Neural cell (in vitro differentiated cells): ENCODE data around the gene ST6GALNAC3.

Experiments
- EZH2 ChIP-seq: fragments of 200-600, 300-800 bp; shearing (Covaris generic), sonication (generic); IDR thresholded peaks from 2 replicates; pipeline ENCODE4 v1.6.1; 2014; ENCODE audit warnings: antibody characterized with exemption, low read length, borderline replicate concordance, mild to moderate bottlenecking; ENCODE audit not compliant: insufficient read depth, poor library complexity, severe bottlenecking
- POLR2AphosphoS5 ChIP-seq: IDR thresholded peaks from 2 replicates; pipeline ENCODE4 v1.6.1; 2012
- TAF1 ChIP-seq: IDR thresholded peaks from 2 replicates; pipeline ENCODE4 v1.6.1; 2012; ENCODE audit warnings: low read depth
- TF ChIP-seq, protein P1 (sequence below): fragments of 450-650 bp; IDR thresholded peaks from 2 replicates; pipeline ENCODE4 v1.5.1; 2014; ENCODE audit warnings: antibody characterized with exemption, mild to moderate bottlenecking, moderate library complexity; ENCODE audit not compliant: poor library complexity, severe bottlenecking

DNA sequence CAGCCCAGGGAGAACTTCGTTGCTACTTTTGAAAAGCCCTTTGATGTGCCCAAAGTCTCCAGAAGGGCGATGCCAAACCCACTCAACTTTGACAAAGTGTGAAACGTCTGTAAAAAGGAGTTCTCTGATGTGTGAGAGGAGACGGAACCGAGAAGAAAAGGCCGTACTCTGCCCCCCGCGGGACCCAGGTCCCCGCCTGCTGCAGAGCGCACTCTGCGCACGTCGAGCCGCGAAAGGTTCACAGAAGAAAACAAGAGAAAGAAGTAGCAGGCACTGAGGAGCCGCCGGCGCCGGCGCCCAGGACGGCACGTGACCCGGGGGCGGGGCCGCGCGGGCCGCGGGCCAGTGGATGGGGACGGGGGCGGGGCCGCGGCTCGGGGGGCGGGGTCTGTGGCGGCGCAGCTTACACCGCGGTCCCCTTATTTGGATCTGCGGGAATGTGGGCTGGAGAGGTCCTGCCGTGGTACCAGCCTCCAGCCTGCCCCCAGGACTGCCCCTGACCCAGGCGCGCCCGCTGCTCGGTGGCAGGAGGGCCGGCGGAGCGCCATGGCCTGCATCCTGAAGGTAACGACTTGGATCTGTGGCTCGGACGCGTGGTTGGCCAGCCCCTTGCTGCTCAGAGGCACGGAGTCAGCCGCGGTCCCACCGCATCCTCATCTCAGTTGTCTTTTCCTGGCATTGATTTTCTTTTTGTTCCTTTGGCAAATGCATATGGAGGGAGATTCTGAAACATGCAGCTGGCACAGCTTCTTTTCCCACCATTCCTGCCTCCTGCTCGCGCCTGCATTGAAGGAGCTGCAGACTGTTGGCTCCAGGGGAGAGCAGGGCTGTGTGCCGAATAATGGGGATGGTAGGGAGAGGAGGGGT lies at the start of gene ST6GALNAC3:
- TF ChIP-seq, protein P1, sequence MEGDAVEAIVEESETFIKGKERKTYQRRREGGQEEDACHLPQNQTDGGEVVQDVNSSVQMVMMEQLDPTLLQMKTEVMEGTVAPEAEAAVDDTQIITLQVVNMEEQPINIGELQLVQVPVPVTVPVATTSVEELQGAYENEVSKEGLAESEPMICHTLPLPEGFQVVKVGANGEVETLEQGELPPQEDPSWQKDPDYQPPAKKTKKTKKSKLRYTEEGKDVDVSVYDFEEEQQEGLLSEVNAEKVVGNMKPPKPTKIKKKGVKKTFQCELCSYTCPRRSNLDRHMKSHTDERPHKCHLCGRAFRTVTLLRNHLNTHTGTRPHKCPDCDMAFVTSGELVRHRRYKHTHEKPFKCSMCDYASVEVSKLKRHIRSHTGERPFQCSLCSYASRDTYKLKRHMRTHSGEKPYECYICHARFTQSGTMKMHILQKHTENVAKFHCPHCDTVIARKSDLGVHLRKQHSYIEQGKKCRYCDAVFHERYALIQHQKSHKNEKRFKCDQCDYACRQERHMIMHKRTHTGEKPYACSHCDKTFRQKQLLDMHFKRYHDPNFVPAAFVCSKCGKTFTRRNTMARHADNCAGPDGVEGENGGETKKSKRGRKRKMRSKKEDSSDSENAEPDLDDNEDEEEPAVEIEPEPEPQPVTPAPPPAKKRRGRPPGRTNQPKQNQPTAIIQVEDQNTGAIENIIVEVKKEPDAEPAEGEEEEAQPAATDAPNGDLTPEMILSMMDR, result peak; percentile 17
- TF ChIP-seq EZH2, result no peak
- TF ChIP-seq TAF1, result peak; percentile 61
- TF ChIP-seq POLR2AphosphoS5, result peak; percentile 46
